Activated CD8-positive, alpha-beta memory T cell treated with anti-CD3 and anti-CD28 coated beads, Interleukin-2, amount 50 U/mL, for 1 hour (primary cell): ENCODE measurements around the gene FRMD4A.
"Not testable (repeated sequence)": the region's sequence is repeated elsewhere in the genome, so short reads cannot be mapped to it uniquely, and the experiment has no call there.

Experiments used
- DNase-seq: peaks from one replicate; pipeline ENCODE4 v3.0.0-alpha.2; 2020; ENCODE audit errors: extremely low read depth

The FRMD4A gene

DNA sequence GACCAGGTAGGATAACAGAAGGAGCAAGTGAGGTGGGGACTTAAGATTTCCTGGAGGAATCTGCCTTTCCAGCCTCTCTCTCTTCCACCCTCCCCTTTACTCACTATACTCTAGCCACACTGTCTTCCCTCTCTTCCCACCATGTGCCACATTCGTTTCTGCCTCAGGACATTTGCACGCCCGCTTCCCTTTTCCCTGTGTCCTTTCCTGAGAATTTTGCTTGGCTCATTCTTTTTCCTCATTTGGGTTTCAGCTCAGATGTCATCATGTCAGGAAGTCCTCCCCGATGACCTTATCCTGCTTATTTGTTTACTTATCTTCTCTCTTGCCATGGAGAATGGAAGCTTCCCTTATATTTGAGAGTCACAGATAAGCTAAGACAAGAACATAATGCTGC lies 380.2 kb downstream of the FRMD4A start:
- DNase-seq: no peak

DNA sequence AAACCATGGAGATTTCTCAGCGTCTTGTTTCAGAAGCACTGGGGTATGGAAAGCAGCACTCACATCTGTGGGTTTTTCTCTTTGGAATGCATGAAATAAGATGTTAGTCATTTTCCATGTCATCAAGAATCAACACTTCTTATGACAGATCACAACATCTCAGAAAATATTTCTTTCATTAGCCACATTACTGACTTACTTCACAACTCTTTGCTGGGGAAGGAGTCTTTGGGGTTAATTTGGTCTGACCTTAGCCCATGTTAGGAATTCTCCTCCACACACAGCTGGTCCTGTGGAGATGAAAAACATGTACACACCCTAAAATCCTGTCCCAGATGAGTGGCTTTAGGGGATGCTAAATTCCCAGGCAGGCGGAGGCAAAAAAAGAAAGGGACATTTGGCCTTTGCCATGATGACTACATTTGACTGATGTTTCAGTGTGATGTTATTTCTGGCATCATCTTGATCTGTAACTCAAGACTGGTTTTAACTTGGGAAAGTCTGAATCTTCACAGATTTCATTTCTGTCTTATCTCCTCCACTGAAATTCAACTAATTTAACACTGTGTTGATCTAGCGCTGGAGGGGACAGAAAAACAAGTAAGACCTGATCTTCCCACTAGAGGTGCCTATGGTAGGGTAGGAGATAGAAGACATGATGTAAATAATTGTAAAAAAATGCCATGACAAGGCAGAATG lies 380.7 kb downstream of the FRMD4A start:
- no peak for DNase-seq

DNA sequence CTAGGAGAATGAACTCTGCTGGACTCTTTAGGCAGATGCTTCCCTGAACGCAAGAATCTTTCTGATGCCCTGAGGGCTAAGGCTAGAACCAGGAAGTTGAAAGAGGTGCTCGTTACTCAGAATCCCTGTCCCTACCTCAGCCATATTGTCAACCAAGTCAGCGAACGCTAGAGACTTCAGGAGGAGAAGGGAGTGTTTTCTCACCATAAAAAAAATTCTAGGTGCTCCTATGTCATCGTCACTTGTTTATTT lies 384.6 kb downstream of the FRMD4A start:
- no peak for DNase-seq

DNA sequence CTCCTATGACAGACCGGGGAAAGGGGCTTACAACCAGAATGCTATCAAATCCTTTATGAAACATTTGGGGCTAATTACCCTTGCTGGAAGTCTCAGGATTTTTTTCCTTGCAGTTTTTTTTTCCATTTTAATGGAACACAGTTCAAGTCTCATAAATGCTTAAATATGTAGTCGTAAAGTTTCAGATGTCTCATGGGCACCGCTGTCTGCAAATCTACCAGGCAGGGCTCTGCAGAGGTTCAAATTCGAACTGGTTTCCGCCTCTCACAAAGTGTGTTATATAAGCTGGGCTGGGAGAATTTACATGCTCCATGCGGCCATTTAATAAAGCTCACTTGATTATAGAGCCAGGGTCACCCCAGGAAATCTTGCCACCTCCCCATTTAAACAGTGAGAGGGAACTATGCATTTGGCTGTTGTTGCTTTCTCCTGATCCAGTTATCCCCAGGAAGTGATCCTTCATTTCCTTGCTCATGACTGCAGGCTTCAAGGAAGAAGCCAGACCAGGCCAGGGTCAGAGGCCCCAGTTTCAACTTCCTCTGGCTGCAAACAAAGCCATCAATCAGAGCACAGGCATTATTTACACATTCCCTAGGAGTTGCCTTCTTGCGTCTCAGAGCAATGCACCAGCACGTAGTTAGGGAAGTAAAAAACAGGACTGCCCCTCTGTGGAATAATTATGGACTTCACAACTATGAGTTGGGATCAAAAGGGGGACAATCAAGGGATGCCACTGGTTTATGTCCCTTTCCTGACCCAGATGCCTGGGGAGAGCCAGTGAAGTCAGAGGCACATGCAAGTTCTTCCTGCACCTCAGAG lies 385.1 kb downstream of the FRMD4A start:
- no peak for DNase-seq

DNA sequence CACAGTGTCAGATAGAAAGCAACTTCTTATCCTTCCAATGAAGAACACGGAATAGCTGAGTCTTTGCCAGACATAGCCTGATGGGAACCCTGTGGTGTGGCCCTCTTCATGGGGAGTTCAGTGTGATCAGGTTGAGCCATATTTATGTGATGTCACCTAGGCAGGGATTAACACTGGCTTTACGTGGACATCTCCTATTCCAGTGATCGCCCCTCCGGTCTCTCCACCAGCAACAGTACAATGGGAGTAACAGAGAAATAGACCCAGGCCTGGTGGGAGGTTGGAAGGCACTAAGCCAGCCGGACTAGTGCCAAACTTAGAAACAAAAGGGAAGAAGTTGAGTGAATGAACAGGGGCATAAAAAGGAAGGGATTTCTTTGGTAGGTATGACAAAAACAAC lies 385.9 kb downstream of the FRMD4A start:
- DNase-seq: no peak

DNA sequence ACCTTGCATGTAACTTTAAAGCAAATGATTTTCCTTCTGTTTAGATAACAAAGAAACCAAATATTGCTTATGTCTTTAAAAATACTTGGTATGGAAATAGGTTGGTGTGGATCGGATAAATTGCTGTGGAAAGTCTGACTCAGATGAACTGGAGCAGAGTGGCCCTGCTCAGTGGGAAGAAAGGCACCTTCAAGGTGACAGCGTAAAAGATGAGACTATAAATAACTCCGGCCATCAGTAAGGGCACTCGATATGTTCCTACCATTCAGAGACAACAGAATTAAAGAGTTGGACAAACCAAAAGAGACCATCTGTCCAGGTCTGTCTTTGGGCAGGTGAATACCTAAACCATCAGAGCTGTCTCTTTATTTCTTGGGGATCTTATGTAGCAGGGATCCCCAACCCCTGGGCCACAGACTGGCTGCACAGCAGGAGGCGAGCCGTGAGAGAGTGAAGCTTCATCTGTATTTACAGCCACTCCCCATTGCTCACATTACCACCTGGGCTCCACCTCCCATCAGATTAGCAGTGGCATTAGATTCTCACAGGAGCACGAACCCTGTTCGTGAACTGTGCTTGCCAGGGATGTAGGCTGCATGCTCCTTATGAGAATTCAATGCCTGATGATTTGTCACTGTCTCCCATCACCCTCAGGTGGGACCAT lies 386.9 kb downstream of the FRMD4A start:
- no peak for DNase-seq

DNA sequence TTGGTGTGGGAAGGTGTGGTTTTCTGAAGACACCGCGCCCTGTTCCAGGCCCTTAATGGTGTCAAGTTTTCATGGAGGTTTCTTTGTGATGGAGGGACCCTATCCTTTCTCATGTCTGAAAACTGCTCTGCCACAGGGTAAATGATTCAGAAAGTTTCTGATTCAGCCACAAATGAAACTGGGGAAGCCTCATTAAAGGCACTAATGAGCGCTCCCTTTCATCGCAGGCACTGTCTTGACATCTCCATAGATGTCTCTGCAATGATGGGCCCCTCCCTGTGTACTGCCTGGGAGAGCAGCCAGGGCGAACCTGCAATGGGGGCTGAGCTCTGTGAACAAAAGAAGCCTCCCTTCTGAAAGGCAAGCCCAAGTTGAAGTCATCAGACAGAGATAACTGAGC lies 388.7 kb downstream of the FRMD4A start:
- DNase-seq: no peak

DNA sequence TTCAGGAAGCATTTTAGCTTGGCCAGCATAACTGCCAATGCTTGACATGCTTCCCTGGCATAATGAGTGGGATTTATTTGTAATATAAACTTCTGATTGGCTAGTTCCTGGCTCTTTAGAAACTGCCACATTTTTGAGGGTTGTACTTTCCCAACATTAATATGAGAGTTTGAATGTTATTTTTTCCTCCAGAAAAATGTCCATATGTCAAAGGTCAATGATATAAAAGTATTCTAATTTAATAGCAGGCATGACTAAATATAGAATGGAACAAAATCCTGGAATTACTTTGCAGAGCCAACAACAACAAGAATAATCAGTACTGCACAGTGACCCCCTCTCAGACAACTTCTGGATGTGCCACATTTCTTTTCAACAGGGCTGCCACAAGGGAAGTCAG lies 391.3 kb downstream of the FRMD4A start:
- no peak for DNase-seq

DNA sequence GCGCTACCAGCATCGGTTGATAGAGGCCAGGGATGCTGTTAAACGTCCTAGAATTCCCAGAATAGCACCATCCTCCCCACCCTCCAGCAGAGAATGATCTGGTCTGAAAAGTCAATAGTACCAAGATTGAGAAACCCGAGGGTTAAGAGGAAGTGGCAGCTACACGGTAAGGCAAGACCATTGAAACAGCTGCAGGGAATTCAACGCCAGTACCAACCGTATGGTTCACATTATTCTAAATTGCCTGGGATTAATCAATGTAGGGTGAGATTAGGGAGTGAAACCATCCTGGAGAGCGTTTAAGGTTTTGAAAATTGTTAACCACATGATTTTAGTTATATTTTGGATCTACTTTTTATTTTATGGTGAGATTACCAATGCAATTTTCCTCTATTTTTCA lies 391.8 kb downstream of the FRMD4A start:
- no peak for DNase-seq

DNA sequence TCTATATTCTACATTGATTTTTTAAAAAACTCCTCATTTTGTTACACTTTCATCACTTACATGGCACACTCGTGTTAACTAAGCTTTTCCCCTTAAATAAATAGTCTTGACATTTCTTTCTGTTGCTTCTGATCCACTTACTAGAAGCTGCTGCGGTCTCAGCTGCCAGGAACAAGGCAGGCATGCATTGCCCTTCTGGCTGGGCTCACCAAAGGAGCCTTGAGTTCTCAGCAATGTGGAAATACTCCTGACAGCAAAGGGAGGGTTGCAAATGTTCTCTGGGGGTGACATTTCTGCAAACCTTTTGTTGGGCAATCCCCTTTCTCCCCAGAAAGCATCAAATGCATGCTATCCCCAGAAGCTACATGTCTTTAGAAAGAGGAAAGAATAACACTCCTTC lies 393.9 kb downstream of the FRMD4A start:
- DNase-seq: no peak

DNA sequence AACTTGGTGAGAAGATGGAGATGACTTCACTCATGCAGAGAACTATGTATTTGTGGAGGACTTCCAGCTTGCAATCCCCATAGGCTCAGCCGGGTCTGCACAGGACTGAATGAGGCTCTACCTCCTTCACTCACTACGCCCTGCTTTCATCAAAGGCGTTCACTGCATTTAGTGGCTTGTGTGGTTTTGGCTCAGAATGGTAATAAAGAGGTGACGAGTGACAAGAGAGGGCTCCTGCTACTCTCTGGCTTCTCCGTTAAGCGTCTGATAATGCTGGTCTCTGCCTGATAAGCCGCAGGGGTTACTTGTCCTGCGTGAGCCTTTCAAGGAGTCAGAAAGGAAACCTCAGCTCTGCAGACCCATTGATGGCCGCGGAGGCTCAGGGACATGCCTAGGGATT lies 400.6 kb downstream of the FRMD4A start:
- DNase-seq: no peak

DNA sequence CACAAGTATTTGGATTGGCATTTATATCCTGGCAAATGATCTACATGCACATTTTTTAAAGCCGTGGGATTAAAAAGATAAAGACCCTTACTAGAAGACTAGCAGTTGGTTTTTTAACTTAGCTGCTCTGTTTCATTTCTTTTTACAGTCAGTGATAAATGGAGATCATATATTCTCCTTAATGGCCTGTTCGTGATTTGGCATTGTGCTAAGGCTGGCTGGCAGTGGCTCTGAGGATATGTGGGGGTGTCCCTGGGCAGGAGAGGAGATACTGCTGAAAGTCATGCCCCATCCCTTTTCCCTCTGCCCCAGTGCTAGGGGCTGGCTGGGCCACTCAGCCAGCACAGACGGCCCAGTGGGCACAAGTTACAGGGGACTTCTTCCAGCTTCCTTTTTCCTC lies 402.3 kb downstream of the FRMD4A start:
- no peak for DNase-seq

DNA sequence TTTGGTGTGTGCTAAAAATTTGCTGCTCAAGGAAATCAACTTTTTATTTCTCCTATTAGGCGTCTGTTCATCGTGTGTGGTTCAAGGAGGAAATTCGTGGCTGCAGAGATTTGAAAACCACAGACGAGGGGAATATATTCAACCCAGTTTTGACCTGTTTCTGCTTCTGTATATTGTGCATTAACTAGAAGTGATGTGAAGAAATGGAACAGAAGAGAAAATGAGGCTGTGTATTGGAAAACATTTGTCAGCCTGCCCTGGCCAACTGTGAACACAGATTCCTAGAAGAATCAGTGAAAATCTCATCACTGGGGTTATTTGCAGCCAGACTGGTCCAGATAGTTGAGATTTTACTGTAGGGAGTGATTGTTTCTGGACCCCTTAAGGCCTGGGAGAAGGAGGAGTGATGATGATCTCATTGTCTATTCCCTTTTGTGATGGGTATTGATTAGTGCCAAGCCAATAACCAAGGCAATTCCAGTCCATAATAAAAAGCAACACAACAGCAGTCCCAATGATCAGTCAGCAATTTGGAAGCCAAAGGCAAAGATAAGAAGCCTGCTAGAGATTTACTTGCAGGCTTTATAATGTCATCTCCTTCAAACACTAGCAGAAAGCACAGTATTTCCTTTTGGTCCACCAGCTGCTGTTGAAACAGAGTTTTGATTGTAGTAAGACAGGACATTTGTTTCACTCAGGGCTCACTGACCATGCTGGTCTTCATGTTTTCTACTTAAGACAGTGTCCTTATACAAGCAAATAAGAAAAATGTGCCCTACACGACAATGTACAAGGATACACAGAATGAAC lies 404.5 kb downstream of the FRMD4A start:
- DNase-seq: no peak

DNA sequence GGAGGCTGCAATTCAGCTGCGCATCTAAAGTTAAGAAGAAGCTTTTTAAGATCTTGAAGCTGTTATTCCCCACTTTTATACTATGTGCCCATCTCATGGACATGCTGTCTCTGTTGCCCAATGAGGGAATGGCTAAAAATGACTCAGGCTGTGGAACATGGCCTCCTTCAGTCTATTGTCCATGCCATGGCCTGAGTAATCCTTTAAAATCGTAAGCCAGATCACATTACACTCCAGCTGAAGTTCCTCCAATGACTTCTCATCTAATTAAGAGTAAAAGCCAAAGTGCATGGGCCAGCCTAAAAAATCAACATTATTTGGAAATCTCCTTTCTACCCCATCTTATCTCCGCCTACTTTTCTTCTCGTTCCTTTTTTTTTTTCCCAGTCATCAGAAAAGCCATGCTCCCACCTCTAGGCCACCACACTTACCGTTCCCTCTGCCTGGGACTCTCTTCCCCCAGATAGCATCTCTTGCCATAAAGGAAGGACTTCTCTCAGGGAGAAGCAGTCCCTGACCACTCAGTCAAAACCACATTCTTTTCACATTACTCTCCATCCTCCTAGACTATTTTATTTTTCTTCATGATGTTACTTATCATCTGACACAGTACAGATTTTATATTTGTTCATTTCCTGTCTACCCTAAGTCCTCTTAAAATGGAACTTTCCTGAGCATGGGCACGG lies 406.5 kb downstream of the FRMD4A start:
- DNase-seq: no peak

DNA sequence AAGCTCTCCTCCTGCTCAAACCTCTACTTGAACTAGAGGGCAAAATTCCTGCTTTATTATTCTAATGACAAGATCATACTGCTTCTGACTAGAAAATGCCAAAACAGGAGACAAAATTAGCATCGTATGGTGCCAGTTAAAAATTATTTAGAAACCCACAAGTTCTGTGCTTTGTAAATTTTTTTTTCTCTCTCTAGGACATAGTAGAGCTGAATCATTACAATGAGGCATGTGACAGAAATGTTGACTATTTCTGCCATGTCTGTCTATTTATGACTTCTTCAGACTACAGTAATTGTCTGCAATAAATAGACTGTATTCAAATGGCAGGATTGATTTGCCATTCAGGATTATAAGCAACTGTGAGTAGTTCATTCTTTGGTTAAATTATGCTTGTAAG lies 408.1 kb downstream of the FRMD4A start:
- DNase-seq: no peak

DNA sequence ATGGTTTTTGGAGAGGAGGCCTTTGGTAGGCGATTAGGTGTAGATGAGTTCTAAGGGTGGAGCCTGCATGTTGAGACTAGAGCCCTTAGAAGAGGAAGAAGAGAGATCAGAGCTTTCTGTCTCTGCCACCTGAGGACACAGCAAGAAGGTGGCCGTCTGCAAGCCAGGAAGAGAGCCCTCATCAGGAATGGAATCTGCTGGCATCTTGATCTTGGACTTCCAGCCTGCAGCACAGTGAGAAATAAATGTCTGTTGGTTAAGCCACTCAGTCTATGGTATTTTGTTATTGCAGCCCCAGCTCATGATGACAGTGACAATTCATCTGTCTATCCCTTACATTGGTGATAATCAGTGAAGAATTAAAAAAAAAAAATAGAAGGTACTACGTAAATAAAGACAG lies 408.8 kb downstream of the FRMD4A start:
- DNase-seq: no peak

DNA sequence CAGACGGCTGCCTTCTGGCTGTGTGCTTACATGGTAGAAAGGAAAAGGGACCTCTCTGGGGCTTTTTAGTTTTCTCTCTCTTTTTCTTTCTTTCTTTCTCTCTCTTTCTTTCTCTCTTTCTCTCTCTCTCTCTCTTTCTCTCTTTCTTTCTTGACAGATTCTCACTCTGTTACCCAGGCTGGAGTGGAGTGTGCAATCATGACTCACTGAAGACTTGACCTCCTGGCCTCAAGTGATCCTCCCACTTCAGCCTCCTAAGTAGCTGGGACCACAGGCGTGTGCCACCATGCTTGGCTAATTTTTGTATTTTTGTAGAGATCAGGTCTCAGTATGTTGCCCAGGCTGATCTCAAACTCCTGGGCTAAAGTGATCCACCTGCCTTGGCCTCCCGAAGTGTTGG lies 409.6 kb downstream of the FRMD4A start:
- DNase-seq: not testable (repeated sequence)

DNA sequence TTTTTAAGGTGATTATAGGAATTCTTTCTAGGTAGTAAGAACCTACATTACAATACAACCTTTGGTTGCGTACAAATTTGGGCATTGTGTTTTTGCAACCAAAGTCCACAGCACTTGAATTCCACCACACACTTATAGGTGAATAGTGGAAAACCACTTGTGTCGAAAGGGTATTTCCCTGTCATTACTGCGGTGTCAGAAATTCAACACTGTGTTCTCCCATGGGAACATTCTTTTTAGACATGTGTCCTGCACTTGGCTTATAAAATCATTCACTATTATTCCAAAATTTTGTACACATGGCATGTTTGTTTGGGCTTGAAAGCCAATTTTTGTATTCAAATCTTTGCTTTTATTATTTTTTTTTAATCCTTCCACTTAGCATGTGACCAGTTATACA lies 410.3 kb downstream of the FRMD4A start:
- DNase-seq: no peak

DNA sequence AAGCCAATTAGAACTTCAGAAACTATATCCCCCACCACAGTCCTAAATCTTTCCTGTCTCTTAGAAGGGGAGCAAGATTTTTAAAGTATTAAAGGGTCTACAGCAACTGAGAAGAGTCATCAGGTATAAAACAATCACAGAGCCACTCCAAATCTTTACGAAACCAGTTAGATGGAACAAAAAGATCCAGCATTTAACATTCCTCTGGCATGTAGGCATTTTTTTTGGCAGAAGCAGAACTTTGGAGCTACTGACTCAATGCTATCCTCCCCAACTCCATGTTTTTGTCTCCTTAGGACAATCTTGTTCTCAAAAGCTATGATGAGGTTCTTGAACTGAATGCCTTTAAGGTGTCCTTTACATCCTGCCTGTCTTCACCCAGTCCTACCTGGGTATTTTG lies 410.7 kb downstream of the FRMD4A start:
- no peak for DNase-seq

DNA sequence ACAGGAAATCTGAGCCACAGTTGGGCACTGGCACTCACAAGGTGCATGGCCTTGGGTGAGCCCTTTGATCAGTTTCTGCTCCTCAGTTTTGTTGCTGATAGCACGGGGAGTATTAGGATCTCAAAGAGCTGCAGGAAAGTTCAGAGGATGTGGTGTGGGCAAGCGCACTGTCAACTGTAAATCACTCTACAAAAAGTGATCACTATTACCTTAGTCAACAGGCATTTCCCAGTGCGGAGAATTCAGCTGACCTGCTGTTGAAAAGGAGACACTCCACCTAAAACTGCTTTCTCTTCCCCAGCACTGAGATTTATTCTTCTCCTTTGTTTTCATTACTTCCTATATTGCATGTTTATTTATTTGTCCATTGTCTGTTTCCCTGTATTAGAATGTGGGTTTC lies 412.9 kb downstream of the FRMD4A start:
- DNase-seq: no peak

DNA sequence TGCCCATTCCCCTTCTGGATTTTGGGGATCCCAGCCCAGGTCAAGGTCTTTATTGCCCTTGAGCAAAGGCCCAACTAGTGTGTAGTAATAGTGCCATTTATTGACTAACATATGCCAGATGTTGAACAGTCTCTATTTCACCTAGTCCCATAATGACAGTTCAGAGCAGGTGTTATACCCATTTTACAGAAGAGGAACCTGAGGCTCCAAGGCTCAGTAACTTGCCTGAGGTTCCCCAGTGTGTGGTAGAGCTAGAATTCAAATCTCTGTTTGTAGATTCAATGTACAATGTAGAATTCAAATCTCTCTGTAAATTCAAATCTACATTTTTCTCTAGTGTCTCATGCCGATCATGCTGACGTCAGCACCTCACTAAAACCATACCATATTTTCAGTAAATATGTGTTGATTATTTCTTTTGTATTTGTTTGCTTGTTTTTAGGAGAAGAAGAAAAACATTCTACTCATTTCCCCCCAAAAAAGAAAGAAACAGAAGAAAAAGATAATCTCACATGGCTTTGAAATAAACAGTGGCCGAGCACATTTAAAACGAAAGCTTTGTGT lies 414.3 kb downstream of the FRMD4A start:
- DNase-seq: no peak

DNA sequence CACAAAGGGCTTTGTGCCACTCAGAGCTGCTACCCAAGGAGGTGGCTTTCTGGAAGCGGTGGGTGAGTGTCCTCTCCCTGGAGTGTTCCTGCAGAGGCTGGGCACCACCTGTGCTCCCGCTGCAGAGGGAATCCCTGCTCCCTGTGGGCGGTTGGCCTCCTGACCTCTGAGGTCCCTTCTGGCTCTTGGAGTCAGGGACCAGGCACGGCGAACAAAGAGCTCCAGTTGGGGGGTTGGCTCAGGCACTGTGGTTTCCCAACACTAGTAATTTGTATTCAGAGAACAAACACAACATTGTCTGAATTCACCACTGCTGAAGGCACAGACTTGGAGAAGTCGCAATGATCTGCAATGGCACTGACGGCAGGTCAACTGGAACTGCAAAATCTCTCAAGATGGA lies 415.0 kb downstream of the FRMD4A start:
- DNase-seq: no peak
